CD4-positive, alpha-beta T cell treated with Interleukin-17A for 4 hours (primary cell): Measurements from ENCODE around the gene PAXX.

Experiments
- DNase-seq: peaks from one replicate; pipeline ENCODE4 v3.0.0-alpha.2; 2020; ENCODE audit warnings: mixed read lengths

The PAXX gene

DNA sequence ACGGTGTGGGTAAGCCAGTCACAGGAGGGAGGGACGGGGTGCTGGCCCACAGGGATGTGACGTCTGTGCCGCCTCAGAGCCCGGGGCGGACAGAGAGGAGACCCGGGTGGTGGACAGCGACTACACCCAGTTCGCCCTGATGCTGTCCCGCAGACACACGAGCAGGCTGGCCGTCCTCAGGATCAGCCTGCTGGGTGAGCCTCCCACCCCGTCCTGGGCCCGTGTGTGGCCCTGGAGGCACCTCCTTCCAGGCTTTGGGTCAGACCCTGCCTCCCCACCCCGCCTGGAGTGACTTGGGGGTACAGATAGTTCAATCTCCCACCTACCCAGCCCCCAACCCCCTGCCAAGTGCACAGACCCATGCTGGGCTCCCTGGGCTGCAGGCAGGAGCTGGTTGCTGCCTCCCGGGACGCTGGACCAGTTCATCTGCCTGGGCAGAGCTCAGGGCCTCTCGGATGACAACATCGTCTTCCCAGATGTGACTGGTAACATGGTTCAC lies 38.4 kb upstream of the PAXX start:
- DNase-seq, result no peak

DNA sequence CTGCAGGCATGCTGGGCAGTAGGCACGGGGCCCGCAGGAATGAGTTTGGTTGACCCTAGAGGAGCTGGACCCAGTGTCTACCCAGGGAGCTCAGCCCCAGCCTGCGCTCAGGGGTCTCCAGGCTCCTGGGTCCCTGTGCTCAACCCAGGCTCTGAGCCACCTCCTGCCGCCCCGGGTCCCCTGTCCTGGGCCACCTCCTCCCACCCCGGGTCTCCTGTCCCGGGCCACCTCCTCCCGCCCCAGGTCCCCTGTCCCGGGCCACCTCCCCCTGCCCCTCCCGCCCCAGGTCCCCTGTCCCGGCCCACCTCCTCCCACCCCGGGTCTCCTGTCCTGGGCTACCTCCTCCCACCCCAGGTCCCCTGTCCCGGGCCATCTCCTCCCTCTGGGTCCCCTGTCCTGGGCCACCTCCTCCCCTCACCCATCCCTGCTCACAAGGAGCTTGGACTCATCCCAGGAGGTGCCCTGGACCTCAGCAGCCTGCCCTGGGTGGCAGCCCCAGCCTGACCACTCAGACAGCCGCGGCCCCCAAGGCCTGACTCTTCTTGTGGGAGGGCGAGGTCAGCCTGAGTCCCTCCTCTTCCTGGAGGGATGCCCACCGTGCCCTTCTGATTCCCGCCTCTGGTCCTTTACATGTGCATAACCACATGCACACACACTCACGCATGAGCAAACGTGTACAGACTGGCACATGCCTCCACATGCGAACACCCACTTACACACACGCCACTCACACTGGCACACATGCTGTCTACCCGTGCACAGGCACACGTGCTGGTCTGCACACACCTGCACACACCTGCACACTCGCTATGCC lies 37.7 kb upstream of the PAXX start:
- no peak for DNase-seq

DNA sequence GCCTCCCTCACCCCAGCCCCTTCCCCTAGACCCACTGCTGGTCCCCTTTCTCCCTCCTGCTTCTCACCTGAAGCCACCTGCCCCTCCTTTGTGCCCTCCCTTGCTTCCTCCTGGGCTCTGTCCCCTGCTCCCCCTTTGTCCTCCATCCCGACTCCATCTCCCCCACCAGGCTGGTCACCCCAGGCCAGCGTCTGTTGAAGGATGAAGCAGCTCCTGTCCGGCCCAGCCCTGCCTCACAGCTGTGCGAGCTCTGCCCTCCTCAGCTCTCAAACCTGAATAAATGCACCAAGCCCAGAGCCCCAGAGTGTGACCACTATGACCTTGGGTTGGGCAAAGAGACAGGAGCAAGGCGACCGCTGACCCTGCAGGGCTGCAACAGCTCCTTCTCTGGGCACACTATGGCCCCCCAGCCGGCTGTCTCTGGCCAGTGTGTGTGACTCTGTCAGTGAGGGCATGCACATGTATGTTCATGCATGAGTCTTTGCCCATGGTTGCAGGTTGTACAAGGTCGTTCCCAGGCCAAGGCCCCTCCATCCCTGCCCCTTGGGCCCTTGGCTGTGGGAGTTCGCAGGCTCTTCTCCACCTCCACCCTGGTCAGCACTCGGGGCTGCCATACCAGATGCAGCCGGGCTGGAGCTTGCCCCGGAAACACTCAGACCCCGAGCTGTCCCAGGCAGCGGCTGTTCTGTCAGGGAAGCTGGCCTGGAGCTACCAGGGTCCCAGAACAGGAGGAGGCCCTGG lies 36.9 kb upstream of the PAXX start:
- DNase-seq, result no peak

DNA sequence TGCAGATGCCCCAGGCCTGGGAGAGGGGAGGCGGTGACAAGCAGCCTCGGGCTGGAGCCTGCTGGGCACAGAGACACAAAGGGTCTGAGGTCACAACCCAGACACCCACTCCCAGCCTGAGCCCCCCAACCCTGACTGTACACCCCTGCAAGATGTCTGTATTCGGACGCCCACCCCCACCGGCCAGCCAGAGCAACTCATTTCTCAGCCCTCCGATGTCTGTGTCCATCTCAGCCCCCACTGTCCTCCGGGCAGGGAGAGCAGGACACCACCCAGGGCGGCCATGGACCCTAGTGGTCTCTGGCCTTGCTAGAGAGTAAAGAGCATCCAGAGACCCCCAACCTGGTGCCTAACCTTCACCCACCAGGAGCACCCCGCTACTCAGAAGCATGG lies 36.3 kb upstream of the PAXX start:
- no peak for DNase-seq

DNA sequence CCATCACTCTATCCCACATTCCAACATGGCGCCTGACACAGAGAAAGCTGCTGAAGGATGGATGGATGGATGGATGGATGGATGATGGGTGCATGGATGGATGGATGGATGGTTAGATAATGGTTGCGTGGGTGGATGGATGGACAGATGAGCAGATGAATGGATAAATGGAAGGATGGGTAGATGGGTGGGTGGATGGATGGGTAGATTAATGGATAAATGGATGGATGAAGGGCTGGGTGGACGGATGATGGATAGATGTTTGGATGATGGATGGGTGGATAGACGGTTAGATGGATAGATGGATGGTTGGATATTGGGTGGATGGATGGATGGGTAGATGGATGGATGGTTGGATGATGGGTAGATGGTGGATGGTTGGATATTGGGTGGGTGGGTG lies 35.6 kb upstream of the PAXX start:
- no peak for DNase-seq

DNA sequence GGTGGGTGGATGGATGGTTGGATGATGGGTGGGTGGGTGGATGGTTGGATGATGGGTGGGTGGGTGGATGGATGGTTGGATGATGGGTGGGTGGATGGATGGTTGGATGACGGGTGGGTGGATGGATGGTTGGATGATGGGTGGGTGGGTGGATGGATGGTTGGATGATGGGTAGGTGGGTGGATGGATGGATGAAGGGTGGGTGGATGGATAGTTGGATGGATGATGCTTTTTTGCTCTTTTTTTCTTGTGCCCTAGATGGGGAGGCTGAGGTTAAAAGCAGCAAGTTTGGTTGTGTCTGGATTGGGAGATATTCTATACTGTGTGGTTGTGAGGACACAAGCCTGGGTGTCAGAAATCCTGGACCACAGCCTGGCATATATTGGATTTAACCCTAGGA lies 34.8 kb upstream of the PAXX start:
- DNase-seq, result no peak

DNA sequence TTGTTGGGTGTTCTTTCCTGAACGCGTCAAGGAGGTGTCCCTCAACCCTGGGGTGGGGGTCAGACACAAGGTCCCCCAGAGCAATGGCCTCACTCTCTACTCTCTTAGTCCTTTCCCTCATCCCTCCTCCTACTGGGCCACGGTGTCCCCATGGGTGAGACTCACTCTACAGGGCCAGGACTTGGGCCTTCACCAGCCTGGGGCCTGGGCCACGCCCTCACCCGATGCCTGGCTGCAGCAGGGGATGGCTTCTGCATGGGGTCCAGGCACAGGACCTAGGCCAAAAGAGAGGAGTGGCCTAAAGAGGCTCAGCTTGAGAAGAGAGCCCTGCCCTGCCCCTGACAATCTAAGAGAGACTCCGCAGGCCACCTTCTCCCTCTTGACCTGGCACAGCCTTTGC lies 34.3 kb upstream of the PAXX start:
- no peak for DNase-seq

DNA sequence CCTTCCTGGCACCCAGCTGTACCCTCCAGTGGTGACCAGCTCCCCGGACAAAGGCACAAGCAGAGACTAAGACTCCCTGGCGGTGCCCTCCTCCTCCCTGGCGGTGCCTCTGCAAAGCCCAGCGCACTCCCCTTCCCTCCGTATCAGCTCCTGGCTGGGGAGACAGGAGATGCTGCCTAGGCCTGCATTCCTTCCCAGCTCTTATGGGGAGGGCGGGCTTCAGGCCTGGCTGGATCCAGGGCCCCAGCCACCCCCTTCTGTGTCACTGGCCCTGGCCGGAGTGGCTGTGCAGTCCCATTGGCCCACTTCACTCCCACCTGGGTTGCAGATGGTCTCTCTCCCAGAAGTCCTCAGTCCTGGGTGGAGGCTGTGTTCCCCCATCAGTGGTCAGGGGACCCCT lies 33.7 kb upstream of the PAXX start:
- no peak for DNase-seq

DNA sequence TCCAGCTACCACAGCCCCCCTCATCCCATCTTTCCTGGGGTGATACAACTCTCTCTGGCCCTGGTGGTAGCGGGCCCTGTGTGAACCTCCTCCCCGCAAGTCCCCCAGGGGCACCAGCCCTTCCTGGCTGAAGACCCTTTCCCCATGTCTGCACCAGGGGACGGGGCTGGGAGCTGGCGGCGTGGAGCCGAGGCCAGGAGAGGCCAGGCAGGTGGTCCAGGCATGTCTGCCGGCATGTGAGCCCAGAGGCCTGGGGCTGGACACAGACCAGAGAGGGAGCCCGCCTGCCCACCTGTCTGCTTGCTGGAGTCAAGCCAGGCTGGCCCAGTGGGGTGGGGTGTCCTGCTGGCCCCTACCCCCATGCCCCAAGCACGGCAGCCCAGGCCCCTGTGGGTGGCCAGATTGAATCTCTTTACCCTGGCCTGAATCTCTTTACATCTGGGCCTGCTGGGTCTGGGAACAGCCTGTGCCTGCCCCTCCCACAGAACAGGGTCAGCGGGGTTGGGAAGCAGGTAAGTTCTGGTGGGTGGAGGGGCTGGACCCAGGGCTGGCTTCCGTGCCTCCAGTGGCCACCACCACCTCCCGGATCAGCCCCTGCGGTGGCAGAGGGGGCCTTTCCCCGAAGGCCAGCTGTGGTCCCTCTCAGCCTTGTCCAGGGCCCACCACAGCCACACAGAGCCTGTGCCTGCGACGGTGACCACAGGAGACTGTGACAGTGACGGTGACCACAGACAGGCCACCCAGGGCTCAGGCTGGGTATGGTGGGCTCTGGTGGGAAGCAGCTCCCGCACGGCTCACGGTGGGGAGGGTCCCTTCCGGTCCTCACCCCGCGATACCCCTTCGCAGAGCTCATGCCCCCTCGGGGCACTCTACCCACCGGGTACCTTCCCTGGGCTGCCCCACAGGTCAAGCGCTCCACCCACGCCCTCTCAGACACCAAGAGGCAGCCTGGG lies 33.0 kb upstream of the PAXX start:
- no peak for DNase-seq

DNA sequence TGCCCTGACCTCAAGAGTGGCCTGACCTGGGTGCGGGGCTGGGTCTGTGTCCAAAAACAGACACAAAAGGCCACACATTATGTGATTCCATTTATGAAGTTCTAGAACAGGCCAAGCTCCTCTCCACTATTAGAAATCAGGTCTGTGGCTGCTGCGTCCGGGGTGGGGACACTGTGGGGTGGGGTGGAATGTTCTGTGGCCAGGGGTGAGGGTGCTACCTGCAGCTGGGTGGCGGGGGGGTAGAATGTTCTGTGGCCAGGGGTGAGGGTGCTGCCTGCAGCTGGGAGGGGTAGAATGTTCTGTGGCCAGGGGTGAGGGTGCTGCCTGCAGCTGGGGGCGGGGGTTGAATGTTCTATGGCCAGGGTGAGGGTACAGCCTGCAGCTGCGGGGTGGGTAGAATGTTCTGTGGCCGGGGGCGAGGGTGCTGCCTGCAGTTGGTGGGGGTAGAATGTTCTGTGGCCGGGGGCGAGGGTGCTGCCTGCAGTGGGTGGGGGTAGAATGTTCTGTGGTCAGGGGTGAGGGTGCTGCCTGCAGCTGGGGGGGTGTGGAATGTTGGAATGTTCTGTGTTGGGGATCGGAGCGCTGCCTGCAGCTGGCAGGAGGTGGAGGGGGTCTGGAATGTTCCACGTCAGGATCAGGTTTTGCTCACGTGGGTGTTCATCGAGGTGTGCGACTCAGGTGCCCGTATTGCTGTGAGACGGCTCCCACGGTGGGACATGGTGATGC lies 31.8 kb upstream of the PAXX start:
- DNase-seq, result peak; percentile 34

DNA sequence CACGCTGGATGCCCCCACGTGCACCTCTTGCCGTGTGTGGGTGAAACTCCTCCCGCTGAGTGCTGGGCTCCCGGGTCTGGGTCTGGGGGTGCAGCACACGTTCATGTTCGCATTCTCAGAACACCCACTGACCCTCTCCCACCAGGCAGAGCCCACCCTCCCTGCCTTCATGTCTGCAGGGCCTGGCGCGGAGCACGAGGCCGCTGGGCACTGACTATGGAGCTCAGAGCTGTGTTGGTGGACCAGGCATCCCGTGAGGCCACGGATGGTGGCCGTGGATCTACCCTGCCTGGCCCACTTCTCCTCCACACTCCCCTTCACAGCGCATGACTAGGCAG lies 31.3 kb upstream of the PAXX start:
- no peak for DNase-seq

DNA sequence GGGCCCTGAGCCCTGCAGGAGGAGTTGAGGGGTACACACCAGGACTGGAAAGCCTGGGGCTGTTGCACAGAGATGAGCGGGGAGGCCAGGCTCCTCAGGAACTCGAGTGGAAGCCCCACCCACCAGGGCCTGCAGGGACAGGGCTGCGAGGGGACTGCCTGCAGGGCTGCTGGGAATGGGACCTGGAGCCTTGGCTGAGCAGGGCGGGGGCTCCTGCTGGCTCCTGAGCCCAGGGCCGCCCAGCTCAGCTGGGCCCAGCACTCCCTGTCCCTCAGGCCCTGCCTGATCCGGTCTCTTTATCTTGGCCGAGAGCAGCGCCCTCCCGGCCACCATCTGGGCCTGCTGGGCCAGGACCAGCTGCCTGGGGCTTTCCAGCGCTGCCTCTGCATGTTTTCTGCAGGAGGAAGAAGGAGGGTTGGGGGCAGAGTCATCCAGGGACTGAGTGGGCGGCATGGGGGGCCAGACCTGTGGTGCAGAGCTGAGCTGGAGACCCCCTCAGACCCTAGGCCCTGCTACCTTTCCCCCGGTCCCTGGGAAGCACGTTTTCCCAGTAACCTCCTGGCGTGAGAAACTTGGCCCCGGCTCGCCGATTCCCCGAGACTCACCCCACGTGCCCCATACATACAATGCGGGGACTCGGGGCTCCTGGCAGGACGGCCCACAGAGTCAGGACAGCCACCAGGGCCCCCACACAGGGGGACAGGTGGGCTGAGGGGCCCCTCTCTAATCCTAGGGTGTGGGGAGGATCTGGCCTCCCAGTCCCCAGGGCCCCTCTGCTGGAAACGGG lies 30.8 kb upstream of the PAXX start:
- DNase-seq, result no peak

DNA sequence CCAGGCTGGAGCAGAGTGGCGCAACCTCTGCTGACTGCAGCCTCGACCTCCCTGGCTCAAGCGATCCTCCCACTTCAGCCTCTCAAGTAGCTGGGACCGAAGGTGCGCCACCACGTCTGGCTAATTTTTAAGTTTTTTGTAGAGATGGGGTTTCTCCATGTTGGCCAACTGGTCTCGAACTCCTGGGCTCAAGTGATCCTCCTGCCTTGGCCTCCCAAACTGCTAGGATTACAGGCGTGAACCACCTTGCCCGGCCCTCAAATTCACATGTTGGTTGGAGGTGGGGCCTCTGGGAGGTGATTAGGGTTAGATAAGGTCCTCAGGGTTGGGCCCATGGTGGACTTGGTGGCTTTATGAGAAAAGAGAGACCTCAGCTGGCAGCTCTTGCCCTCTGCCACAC lies 30.1 kb upstream of the PAXX start:
- no peak for DNase-seq

DNA sequence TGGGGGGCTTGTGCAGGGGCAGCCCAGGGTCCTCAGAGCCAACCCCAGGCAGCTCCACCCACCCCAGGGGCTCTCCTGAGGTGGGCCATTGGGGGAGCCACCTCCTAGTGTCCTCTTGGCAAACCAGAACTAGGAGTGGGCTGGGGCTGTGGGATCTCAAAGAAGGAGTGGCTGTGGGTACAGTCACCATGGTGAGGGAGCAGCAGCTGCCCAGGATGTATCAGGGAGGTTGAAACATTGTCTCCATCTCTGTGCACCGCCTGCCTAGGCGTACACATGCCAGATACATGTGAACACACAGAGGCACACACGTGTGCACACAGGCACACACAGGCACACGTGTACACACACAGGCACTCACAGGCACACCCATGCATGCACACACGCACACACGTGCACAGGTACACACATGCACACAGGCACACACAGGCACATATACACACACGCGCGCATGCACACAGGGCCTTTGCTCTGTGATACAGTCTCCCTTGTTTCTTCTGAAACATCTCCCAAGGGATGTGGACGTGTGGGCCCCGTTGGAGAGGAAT lies 29.4 kb upstream of the PAXX start:
- no peak for DNase-seq

DNA sequence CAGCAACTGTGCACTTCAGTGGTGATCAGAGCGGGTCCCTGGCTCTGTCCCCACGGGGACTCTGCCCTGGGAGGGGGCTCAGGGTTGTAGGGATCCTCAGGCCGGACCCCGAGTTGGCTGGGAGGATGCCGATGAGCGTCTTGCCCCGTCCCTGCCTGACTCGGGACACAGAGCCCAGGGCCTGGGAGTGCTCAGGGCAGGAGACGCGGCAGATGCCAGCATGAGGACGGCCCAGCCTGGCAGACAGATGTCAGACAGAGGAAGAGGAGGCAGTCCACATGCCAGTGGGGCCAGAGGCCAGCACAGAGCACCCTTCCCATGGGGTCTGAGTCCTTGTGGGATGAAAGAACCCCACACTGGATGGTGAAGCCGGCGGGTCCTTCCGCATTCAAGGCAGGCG lies 28.9 kb upstream of the PAXX start:
- no peak for DNase-seq

DNA sequence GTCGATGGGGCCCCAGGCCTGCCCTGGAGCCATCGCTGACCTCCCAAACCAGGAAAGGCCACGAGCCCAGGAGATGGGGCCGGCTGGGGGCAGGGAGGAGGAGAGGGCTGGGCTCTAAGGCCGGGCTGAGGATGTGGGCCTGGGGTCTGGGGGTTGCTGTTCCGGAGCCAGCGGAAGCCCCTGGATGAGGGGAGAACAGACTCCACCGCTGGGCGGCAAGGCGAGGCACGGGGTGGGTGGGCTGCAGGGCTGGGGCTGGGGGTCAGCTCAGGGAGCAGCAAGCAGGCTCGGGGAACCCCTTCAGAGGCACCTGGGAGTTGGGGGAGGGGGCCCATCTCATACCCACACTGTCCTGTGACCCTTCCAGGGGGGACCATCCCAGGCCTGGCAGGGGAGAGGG lies 28.5 kb upstream of the PAXX start:
- no peak for DNase-seq

DNA sequence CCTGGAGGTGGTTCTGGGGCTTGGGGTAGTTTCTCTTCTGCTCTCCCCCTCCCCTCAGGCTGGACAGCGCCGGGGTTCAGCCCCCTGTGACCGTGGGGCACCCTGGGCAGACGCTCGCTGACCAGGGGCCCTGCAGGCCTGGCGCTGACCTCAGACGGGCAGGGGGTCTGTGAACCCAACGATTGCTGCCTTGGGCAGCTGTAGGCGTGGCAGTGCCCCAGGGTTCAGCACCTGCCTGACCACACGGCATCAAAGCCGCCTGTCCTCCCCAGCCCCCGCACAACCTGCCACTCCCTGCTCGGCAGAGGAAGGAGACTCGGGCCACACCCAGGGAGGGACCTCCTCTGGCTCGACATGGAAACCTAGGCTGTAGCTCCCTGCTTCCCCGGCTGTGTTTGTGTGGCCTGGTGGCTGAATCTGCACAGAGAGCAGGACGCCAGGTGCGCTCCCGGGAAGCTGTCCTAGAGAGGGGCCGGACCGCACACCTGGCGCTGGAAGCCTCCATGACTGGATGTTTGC lies 28.0 kb upstream of the PAXX start:
- no peak for DNase-seq

DNA sequence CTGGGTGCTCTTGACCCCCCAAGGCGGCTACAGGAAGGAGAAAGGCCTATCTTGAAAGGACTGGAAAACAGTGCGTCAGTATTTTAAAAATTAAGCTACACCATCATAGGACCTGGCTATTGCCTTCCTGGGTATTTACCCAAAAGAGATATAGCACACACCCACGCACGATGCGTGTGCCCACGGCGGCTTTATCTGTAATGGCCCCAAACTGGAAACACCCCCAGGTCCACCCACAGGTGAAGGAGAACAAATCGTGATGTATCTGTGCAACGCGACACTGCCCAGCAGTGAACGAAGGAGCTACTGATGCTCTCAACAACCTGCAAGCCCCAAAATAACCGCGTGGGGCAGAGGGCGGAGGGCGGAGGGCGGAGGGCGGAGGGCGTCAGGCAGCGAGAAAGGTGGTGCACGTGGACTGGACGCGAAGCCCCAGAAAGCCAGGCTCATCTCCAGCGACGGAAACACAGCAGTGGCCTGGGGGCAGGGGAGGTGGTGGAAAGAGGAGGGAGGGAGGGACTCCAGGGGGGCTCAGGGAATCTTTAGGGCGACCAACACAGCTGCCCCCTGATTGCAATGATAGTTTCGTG lies 27.3 kb upstream of the PAXX start:
- DNase-seq, result no peak

DNA sequence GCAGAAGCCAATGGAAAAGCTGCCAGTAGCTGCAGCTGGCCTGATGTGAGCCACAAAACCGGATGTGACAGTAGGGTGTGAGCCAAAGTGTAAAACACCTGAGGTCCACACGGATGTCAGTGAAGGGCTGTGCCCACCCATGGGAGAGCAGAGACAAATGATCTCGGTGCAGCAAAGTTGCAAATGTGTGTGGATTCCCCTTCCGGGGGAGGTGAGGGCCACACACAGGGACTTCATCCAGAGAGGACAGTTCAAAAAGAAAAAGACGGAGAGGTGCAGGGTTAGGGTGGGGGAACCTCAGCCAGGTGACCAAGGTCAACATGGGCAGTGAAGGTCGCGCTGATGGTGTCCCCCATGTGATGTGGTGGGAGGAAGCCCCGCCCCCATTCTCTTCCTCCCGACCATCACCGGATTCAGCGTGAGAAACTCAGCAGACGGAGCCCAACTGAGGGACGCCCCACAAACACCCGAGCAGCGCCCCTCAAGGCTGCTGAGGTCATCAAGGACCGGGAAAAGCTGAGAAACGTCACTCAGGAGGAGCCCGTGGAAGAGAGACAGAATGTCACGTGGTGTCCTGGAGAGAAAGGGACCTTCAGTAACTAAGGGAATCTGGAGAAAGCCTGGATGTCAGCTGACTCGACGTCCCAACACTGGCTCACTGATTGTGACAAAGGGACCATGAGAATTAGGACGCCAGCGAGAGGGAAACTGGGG lies 26.3 kb upstream of the PAXX start:
- peak; percentile 35 for DNase-seq
